GM23338 (cell line): Measurements from ENCODE around the gene LNP1. TPM values are rescaled to one million over a fixed set of nuclear protein-coding genes. Genes with fewer than 3 reads are reported as not detected.

Source experiments
- ATAC-seq: fragments of 200-7000 bp; cut with Tn5 transposase; 3 replicates; pipeline ENCODE4 v1.9.1; 2020
- DNase-seq: peaks from one replicate; pipeline ENCODE4 v3.0.0-alpha.2; 2015; ENCODE audit warnings: low spot score
- H2AFZ ChIP-seq: fragments of 200-600 bp; sonication (generic); 2 replicates; pipeline ENCODE4 v1.8.0; 2016; ENCODE audit warnings: antibody characterized with exemption, mild to moderate bottlenecking, moderate library complexity
- H3F3A ChIP-seq: fragments of 200-600 bp; sonication (generic); replicated peaks from 2 replicates; pipeline ENCODE4 v1.8.0; 2017; ENCODE audit warnings: antibody characterized with exemption, mixed run types, low read depth
- H3K27ac ChIP-seq: fragments of 200-600 bp; sonication (generic); 2 replicates; pipeline ENCODE4 v1.6.1; 2016; ENCODE audit warnings: low read depth
- H3K27me3 ChIP-seq: fragments of 200-600 bp; sonication (generic); 2 replicates; pipeline ENCODE4 v1.8.0; 2016; ENCODE audit warnings: mild to moderate bottlenecking, mixed run types, moderate library complexity; ENCODE audit not compliant: insufficient read depth
- H3K36me3 ChIP-seq: fragments of 200-600 bp; sonication (generic); 2 replicates; pipeline ENCODE4 v1.8.0; 2016; ENCODE audit warnings: mild to moderate bottlenecking; ENCODE audit not compliant: insufficient read depth
- H3K4me1 ChIP-seq: fragments of 200-600 bp; sonication (generic); 2 replicates; pipeline ENCODE4 v1.8.0; 2016; ENCODE audit warnings: mild to moderate bottlenecking, moderate library complexity; ENCODE audit not compliant: insufficient read depth
- H3K4me2 ChIP-seq: fragments of 200-600 bp; sonication (generic); 2 replicates; pipeline ENCODE4 v1.7.1; 2017; ENCODE audit warnings: mixed run types
- H3K4me3 ChIP-seq: fragments of 200-600 bp; sonication (generic); 2 replicates; pipeline ENCODE4 v1.6.1; 2016; ENCODE audit warnings: mixed run types
- H3K79me2 ChIP-seq: fragments of 200-600 bp; sonication (generic); replicated peaks from 2 replicates; pipeline ENCODE4 v1.8.0; 2017; ENCODE audit warnings: mild to moderate bottlenecking; ENCODE audit not compliant: insufficient read depth
- H3K9me2 ChIP-seq: fragments of 200-600 bp; sonication (generic); 2 replicates; pipeline ENCODE4 v1.8.0; 2017; ENCODE audit not compliant: insufficient read depth
- H4K20me1 ChIP-seq: fragments of 200-600 bp; sonication (generic); replicated peaks from 2 replicates; pipeline ENCODE4 v1.8.0; 2017; ENCODE audit warnings: mild to moderate bottlenecking; ENCODE audit not compliant: insufficient read depth
- H3K27ac Mint-ChIP-seq: 2 replicates; pipeline ENCODE4 v1.8.0; 2020; ENCODE audit warnings: inconsistent platforms, mild to moderate bottlenecking, moderate library complexity, mixed read lengths
- H3K27me3 Mint-ChIP-seq: 3 replicates; pipeline ENCODE4 v1.8.0; 2022; ENCODE audit warnings: low read depth, mild to moderate bottlenecking, moderate library complexity, mixed read lengths, inconsistent platforms; ENCODE audit not compliant: insufficient read depth, poor library complexity
- H3K36me3 Mint-ChIP-seq: 3 replicates; pipeline ENCODE4 v1.8.0; 2021; ENCODE audit warnings: low read depth, mild to moderate bottlenecking, inconsistent platforms, moderate library complexity, mixed read lengths
- H3K4me1 Mint-ChIP-seq: 3 replicates; pipeline ENCODE4 v1.8.0; 2020; ENCODE audit warnings: mild to moderate bottlenecking, inconsistent platforms, mixed read lengths
- H3K4me3 Mint-ChIP-seq: 3 replicates; pipeline ENCODE4 v1.8.0; 2021; ENCODE audit warnings: moderate library complexity, mild to moderate bottlenecking, inconsistent platforms, mixed read lengths
- H3K9me3 Mint-ChIP-seq: 3 replicates; pipeline ENCODE4 v1.8.0; 2020; ENCODE audit warnings: moderate library complexity, mild to moderate bottlenecking, inconsistent platforms, mixed read lengths
- CREB1 ChIP-seq: fragments of 250-450 bp; sonication (Bioruptor Pico); IDR thresholded peaks from 2 replicates; pipeline ENCODE4 v1.5.0; 2020; ENCODE audit warnings: low read depth, mild to moderate bottlenecking, moderate library complexity
- ETS1 ChIP-seq: IDR thresholded peaks from 2 replicates; pipeline ENCODE4 v1.6.1; 2016; ENCODE audit warnings: antibody characterized with exemption
- EZH2 ChIP-seq: fragments of 200-600 bp; sonication (generic); IDR thresholded peaks from one replicate; pipeline ENCODE4 v1.8.0; 2017; ENCODE audit warnings: antibody characterized with exemption, mild to moderate bottlenecking, low read depth; ENCODE audit not compliant: unreplicated experiment
- EZH2phosphoT487 ChIP-seq: fragments of 200-600 bp; sonication (generic); IDR thresholded peaks from one replicate; pipeline ENCODE4 v1.8.1; 2018; ENCODE audit warnings: antibody characterized with exemption; ENCODE audit not compliant: unreplicated experiment
- JUNB ChIP-seq: IDR thresholded peaks from one replicate; pipeline ENCODE4 v1.6.1; 2016; ENCODE audit warnings: antibody characterized with exemption; ENCODE audit not compliant: unreplicated experiment
- NANOG ChIP-seq: IDR thresholded peaks from 2 replicates; pipeline ENCODE4 v1.6.1; 2016; ENCODE audit warnings: antibody characterized with exemption, borderline replicate concordance
- ZNF114 ChIP-seq: fragments of 250-450 bp; sonication (Bioruptor Pico); IDR thresholded peaks from 2 replicates; pipeline ENCODE4 v1.5.0; 2020; ENCODE audit warnings: mild to moderate bottlenecking, moderate library complexity
- ZNF331 ChIP-seq: fragments of 250-450 bp; sonication (Bioruptor Pico); IDR thresholded peaks from 2 replicates; pipeline ENCODE4 v1.5.0; 2020; ENCODE audit warnings: low read depth, mild to moderate bottlenecking, moderate library complexity
- polyA plus RNA-seq: library from polyadenylated mRNA; unstranded; fragments of >200 nt; fragmentation: Nextera tagmentation; extraction: Ambion mirVana; gene quantifications from 2 replicates; pipeline ENCODE4 v1.2.1, GENCODE V29; 2016
- total RNA-seq: library from RNA; depleted of rRNA; stranded (reverse); fragments of >200 nt; shearing (Covaris generic); gene quantifications from 2 replicates; pipeline ENCODE4 v1.2.3, GENCODE V29; 2014
- TF ChIP-seq, protein P1 (sequence below): IDR thresholded peaks from one replicate; pipeline ENCODE4 v1.6.1; 2018; ENCODE audit warnings: antibody characterized with exemption; ENCODE audit not compliant: unreplicated experiment
- TF ChIP-seq, protein P2 (sequence below): fragments of 250-450 bp; sonication (Bioruptor Pico); IDR thresholded peaks from 2 replicates; pipeline ENCODE4 v1.5.0; 2020; ENCODE audit warnings: mild to moderate bottlenecking, moderate library complexity

The LNP1 gene
- total and polyA plus RNA-seq, 2 experiments from 2014 or later: 4.7 to 6.7 TPM

- no peak overlapping the region for H3K4me2 ChIP-seq
- no peaks in the 10 kb centered on the region for H4K20me1 ChIP-seq
- no peaks in the 10 kb centered on the region for H3K79me2 ChIP-seq
- TF ChIP-seq JUNB (no peak), EZH2 (no peak), ETS1 (no peak), CREB1 (CRISPR knock-in tag) (no peak), EZH2phosphoT487 (no peak), NANOG (no peak), ZNF114 (no peak), ZNF331 (no peak)
- TF ChIP-seq, protein P1, sequence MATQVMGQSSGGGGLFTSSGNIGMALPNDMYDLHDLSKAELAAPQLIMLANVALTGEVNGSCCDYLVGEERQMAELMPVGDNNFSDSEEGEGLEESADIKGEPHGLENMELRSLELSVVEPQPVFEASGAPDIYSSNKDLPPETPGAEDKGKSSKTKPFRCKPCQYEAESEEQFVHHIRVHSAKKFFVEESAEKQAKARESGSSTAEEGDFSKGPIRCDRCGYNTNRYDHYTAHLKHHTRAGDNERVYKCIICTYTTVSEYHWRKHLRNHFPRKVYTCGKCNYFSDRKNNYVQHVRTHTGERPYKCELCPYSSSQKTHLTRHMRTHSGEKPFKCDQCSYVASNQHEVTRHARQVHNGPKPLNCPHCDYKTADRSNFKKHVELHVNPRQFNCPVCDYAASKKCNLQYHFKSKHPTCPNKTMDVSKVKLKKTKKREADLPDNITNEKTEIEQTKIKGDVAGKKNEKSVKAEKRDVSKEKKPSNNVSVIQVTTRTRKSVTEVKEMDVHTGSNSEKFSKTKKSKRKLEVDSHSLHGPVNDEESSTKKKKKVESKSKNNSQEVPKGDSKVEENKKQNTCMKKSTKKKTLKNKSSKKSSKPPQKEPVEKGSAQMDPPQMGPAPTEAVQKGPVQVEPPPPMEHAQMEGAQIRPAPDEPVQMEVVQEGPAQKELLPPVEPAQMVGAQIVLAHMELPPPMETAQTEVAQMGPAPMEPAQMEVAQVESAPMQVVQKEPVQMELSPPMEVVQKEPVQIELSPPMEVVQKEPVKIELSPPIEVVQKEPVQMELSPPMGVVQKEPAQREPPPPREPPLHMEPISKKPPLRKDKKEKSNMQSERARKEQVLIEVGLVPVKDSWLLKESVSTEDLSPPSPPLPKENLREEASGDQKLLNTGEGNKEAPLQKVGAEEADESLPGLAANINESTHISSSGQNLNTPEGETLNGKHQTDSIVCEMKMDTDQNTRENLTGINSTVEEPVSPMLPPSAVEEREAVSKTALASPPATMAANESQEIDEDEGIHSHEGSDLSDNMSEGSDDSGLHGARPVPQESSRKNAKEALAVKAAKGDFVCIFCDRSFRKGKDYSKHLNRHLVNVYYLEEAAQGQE: no peak
- TF ChIP-seq, protein P2, sequence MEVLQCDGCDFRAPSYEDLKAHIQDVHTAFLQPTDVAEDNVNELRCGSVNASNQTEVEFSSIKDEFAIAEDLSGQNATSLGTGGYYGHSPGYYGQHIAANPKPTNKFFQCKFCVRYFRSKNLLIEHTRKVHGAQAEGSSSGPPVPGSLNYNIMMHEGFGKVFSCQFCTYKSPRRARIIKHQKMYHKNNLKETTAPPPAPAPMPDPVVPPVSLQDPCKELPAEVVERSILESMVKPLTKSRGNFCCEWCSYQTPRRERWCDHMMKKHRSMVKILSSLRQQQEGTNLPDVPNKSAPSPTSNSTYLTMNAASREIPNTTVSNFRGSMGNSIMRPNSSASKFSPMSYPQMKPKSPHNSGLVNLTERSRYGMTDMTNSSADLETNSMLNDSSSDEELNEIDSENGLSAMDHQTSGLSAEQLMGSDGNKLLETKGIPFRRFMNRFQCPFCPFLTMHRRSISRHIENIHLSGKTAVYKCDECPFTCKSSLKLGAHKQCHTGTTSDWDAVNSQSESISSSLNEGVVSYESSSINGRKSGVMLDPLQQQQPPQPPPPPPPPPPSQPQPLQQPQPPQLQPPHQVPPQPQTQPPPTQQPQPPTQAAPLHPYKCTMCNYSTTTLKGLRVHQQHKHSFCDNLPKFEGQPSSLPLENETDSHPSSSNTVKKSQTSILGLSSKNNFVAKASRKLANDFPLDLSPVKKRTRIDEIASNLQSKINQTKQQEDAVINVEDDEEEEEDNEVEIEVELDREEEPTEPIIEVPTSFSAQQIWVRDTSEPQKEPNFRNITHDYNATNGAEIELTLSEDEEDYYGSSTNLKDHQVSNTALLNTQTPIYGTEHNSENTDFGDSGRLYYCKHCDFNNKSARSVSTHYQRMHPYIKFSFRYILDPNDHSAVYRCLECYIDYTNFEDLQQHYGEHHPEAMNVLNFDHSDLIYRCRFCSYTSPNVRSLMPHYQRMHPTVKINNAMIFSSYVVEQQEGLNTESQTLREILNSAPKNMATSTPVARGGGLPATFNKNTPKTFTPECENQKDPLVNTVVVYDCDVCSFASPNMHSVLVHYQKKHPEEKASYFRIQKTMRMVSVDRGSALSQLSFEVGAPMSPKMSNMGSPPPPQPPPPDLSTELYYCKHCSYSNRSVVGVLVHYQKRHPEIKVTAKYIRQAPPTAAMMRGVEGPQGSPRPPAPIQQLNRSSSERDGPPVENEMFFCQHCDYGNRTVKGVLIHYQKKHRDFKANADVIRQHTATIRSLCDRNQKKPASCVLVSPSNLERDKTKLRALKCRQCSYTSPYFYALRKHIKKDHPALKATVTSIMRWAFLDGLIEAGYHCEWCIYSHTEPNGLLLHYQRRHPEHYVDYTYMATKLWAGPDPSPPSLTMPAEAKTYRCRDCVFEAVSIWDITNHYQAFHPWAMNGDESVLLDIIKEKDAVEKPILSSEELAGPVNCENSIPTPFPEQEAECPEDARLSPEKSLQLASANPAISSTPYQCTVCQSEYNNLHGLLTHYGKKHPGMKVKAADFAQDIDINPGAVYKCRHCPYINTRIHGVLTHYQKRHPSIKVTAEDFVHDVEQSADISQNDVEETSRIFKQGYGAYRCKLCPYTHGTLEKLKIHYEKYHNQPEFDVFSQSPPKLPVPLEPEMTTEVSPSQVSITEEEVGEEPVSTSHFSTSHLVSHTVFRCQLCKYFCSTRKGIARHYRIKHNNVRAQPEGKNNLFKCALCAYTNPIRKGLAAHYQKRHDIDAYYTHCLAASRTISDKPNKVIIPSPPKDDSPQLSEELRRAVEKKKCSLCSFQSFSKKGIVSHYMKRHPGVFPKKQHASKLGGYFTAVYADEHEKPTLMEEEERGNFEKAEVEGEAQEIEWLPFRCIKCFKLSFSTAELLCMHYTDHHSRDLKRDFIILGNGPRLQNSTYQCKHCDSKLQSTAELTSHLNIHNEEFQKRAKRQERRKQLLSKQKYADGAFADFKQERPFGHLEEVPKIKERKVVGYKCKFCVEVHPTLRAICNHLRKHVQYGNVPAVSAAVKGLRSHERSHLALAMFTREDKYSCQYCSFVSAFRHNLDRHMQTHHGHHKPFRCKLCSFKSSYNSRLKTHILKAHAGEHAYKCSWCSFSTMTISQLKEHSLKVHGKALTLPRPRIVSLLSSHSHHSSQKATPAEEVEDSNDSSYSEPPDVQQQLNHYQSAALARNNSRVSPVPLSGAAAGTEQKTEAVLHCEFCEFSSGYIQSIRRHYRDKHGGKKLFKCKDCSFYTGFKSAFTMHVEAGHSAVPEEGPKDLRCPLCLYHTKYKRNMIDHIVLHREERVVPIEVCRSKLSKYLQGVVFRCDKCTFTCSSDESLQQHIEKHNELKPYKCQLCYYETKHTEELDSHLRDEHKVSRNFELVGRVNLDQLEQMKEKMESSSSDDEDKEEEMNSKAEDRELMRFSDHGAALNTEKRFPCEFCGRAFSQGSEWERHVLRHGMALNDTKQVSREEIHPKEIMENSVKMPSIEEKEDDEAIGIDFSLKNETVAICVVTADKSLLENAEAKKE: no peak
- Mint-ChIP-seq H3K27me3 (peaks cover 3% of the 10 kb centered on the region), H3K4me3 (no peak overlapping the region), H3K9me3 (peaks cover 3% of the 10 kb centered on the region; the same call in 2 of the 3 replicates), H3K4me1 (no peaks in the 10 kb centered on the region), H3K36me3 (peaks cover 22% of the 10 kb centered on the region; the same call in 2 of the 3 replicates), H3K27ac (no peak overlapping the region)
- H3K27ac ChIP-seq: no peak overlapping the region
- no peaks in the 10 kb centered on the region for H3K27me3 ChIP-seq
- H3K4me1 ChIP-seq: no peaks in the 10 kb centered on the region
- no peak for ATAC-seq
- H3F3A ChIP-seq: no peaks in the 10 kb centered on the region
- no peak for DNase-seq
- H3K4me3 ChIP-seq: no peak overlapping the region
- no peak overlapping the region for H2AFZ ChIP-seq
- peaks cover 12% of the 10 kb centered on the region; the same call in 1 of the 2 replicates for H3K36me3 ChIP-seq
- H3K9me2 ChIP-seq: no peaks in the 10 kb centered on the region
These were observed 42.9 kb upstream of the LNP1 start for GRCh38 chr3:100358413-100358812.
